ENCODE results near the gene TFB2M. TPM values are rescaled to one million over a fixed set of nuclear protein-coding genes. Genes with fewer than 3 reads are reported as not detected.

TFB2M gene
- total and polyA plus RNA-seq, 10 of the 15 experiments (the other 5 are each of a cell fraction or from before 2014, with no cell fraction given), result 25.2 to 66.0 (median 36.1) TPM

DNA sequence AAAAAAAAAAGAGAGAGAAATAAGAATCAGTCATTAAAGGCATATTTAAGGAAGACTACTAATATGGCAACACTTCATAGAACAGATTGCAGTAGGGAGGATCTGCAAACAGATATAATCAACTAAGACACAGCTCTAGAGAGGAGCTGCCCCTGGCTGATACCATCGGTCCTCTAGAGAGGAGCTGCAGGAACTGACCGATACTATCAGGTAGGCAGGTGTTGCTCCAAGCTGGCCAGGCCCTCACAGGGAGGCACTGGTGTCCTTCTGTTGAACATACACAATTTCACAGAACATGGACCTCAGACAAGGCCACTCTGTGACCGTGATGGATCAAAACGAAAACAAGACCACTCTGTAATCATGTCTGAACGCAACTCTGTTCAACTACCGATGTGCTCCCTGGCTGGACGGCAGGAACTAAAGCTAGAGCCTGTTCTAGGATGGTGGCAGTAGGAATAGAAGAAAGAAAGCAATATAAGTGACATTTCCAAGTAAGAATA lies 74.5 kb downstream of the TFB2M start:
- Histone ChIP-seq H3K9ac (ENCODE audit: control insufficient read depth, insufficient read depth, low read length) (no peak overlapping the region), H3K79me2 (ENCODE audit: control insufficient read depth, insufficient read depth, low read length) (no peaks in the 10 kb centered on the region; the same call in none of the 2 replicates), H3K4me3 (no peak overlapping the region), H3K27me3 (replicated peaks in 1 of 2; ENCODE audit: control insufficient read depth in 2 of 2, insufficient read depth in 2 of 2, low read length in 1 of 2) (no peaks in the 10 kb centered on the region), H4K20me1 (ENCODE audit: control insufficient read depth, insufficient read depth) (no peaks in the 10 kb centered on the region), H3K9me3 (replicated peaks; ENCODE audit: control insufficient read depth, insufficient read depth, low read length) (no peaks in the 10 kb centered on the region), H3K4me2 (ENCODE audit: control insufficient read depth, insufficient read depth) (no peak overlapping the region), H3K36me3 (ENCODE audit: control insufficient read depth in 2 of 2, insufficient read depth in 2 of 2, low read length in 1 of 2) (no peaks in the 10 kb centered on the region), H3K4me1 (ENCODE audit: control insufficient read depth, insufficient read depth, low read length) (no peaks in the 10 kb centered on the region), H2AFZ (ENCODE audit: control insufficient read depth, low read depth, low read length) (no peak overlapping the region), H3K27ac (ENCODE audit: control insufficient read depth, insufficient read depth) (no peak overlapping the region)
- RAD21 ChIA-PET (ENCODE audit: unreplicated experiment), result no interaction called here
- in situ Hi-C loops (cut with MboI) (no loop called here), intact Hi-C loops (cut with micrococcal nuclease; ENCODE audit: unreplicated experiment) (loop anchor here (1.0 to 2.0 kb wide), 2 partner anchors 479 to 1339 kb away; no protein-coding TSS in a partner anchor)
- no TSS peak for BruUV-seq (replicated peaks)
- 97% methylated on average over 7 of the region's 7 CpGs for WGBS (ENCODE audit: insufficient coverage, insufficient replicate concordance, low lambda C conversion rate, missing lambda C conversion rate)
- CTCF ChIA-PET, result interaction anchor here (0.7 to 1.5 kb wide), 4 partner anchors 8 to 275 kb away, joined by 3 to 4 read pairs (median 3); no protein-coding TSS in a partner anchor
- no peak for TF ChIP-seq ESRRA (IDR thresholded peaks at IDR 0.05; ENCODE audit: low read length)
- no peak for TF ChIP-seq SIN3A (IDR thresholded peaks at IDR 0.05; ENCODE audit: low read depth, low read length)
- no peak for TF ChIP-seq TCF12 (IDR thresholded peaks at IDR 0.05; ENCODE audit: low read depth, low read length)
- TF ChIP-seq RCOR1 (conservative IDR thresholded peaks at IDR 0.05; ENCODE audit: low read depth, low read length), result no peak
- TF ChIP-seq BCL11A (IDR thresholded peaks at IDR 0.05; ENCODE audit: low read depth, low read length), result no peak
- no peak for TF ChIP-seq IRF4 (IDR thresholded peaks at IDR 0.05; ENCODE audit: low read depth, low read length)
- no peak for TF ChIP-seq ZNF622 (IDR thresholded peaks at IDR 0.05)
- TF ChIP-seq CHD2 (IDR thresholded peaks at IDR 0.05; ENCODE audit: borderline replicate concordance, low read depth, low read length), result no peak
- TF ChIP-seq, protein P1, sequence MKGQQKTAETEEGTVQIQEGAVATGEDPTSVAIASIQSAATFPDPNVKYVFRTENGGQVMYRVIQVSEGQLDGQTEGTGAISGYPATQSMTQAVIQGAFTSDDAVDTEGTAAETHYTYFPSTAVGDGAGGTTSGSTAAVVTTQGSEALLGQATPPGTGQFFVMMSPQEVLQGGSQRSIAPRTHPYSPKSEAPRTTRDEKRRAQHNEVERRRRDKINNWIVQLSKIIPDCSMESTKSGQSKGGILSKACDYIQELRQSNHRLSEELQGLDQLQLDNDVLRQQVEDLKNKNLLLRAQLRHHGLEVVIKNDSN (IDR thresholded peaks at IDR 0.05; ENCODE audit: borderline replicate concordance, extremely low read length, insufficient read depth, low read depth, low read length), result no peak
- TF ChIP-seq SMAD1 (IDR thresholded peaks at IDR 0.05; ENCODE audit: low read depth, partially characterized antibody), result no peak
- no peak for TF ChIP-seq POLR2AphosphoS5 (IDR thresholded peaks at IDR 0.05; ENCODE audit: low read length)
- no peak for TF ChIP-seq KLF5 (IDR thresholded peaks at IDR 0.05; ENCODE audit: partially characterized antibody)
- TF ChIP-seq, protein P2, sequence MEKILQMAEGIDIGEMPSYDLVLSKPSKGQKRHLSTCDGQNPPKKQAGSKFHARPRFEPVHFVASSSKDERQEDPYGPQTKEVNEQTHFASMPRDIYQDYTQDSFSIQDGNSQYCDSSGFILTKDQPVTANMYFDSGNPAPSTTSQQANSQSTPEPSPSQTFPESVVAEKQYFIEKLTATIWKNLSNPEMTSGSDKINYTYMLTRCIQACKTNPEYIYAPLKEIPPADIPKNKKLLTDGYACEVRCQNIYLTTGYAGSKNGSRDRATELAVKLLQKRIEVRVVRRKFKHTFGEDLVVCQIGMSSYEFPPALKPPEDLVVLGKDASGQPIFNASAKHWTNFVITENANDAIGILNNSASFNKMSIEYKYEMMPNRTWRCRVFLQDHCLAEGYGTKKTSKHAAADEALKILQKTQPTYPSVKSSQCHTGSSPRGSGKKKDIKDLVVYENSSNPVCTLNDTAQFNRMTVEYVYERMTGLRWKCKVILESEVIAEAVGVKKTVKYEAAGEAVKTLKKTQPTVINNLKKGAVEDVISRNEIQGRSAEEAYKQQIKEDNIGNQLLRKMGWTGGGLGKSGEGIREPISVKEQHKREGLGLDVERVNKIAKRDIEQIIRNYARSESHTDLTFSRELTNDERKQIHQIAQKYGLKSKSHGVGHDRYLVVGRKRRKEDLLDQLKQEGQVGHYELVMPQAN (conservative IDR thresholded peaks at IDR 0.05), result no peak
- no peak for TF ChIP-seq EP300 (IDR thresholded peaks at IDR 0.05; ENCODE audit: borderline replicate concordance in 1 of 2, control insufficient read depth in 1 of 2, low read depth in 2 of 2, low read length in 2 of 2)
- TF ChIP-seq FOXM1 (IDR thresholded peaks at IDR 0.05; ENCODE audit: low read depth, low read length), result no peak
- ATAC-seq (no peak), DNase-seq (ENCODE audit: low read depth, low spot score) (no peak), FAIRE-seq (no peak)
- SMC1A ChIA-PET (ENCODE audit: uncharacterized antibody, unreplicated experiment), result interaction anchor here (1.0 to 1.9 kb wide), 2 partner anchors 12 to 1339 kb away, joined by 3 to 5 read pairs; no protein-coding TSS in a partner anchor
- POLR2A ChIA-PET, result no interaction called here
